Adrenal gland (tissue), 12 donors: ENCODE data around the gene WDR62. TPM values are rescaled to one million over a fixed set of nuclear protein-coding genes. Genes with fewer than 3 reads are reported as not detected.
"Not testable (repeated sequence)": the region's sequence is repeated elsewhere in the genome, so short reads cannot be mapped to it uniquely, and the experiment has no call there.

Source experiments
- DNase-seq, 7 donors: peaks; one replicate each; pipeline ENCODE4 v3.0.0-alpha.2; 2019 to 2020
- H3K27ac ChIP-seq, 5 donors: fragments of 200-600 bp; sonication (generic) in 4 of 5; 1 replicate in 3 of 5; 2 replicates in 2 of 5; pipeline versions ENCODE4 v1.5.1 to v1.8.0; 2016 to 2020; ENCODE audit warnings: mild to moderate bottlenecking in 1 of 5
- H3K27me3 ChIP-seq: fragments of 200-600 bp; 2 replicates; pipeline ENCODE4 v1.8.0; 2021
- H3K36me3 ChIP-seq, 2 donors: fragments of 200-600 bp; replicated peaks in 1 of 2; 1 replicate in 1 of 2; 2 replicates in 1 of 2; pipeline versions ENCODE4 v1.5.1 to v1.8.0; 2018 to 2022
- H3K4me1 ChIP-seq, 2 donors: fragments of 200-600 bp; replicated peaks in 1 of 2; 1 replicate in 1 of 2; 2 replicates in 1 of 2; pipeline versions ENCODE4 v1.5.1 to v1.8.0; 2018 to 2021
- H3K4me3 ChIP-seq, 4 donors: fragments of 200-600 bp; sonication (generic) in 3 of 4; one replicate each; pipeline ENCODE4 v1.5.1; 2016 to 2018
- H3K9me3 ChIP-seq, 3 donors: fragments of 200-600 bp; sonication (generic) in 1 of 3; replicated peaks in 1 of 3; 1 replicate in 2 of 3; 2 replicates in 1 of 3; pipeline versions ENCODE4 v1.5.1 to v1.8.0; 2016 to 2021
- POLR2A ChIP-seq, 2 donors: fragments of 450-650 bp; IDR thresholded peaks; one replicate each; pipeline ENCODE4 v1.6.1; 2017; ENCODE audit warnings: antibody characterized with exemption in 2 of 2, mild to moderate bottlenecking in 2 of 2, moderate library complexity in 1 of 2
- WGBS, 4 donors: extraction: QIAGEN DNeasy Blood & Tissue Kit in 2 of 4; methylation state at CpG; one replicate each; pipeline versions ENCODE4 v1.1.5 to v1.1.7; 2013 to 2017; 5-methylcytosine and 5-hydroxymethylcytosine counted together
- intact Hi-C, 2 donors: fragments of 100-400 bp; cut with DNase I; formaldehyde crosslinking; loops; one replicate each; pipeline versions ENCODE4 v1.14.1 to v1.15.0; 2022 to 2023
- polyA plus RNA-seq, 3 donors: library from polyadenylated mRNA; stranded (reverse); fragments of 200-250 nt in 2 of 3; fragments of 350-450 nt in 1 of 3; fragmentation: Illumina TruSeq in 1 of 3; extraction: RNeasy Lipid Tissue Mini Kit (QIAGEN cat#74804) in 1 of 3; gene quantifications; one replicate each; pipeline ENCODE4 v1.2.3, GENCODE V29; 2013 to 2014
- total RNA-seq, 9 donors: library from RNA; depleted of rRNA in 4 of 9; stranded (reverse); fragments of >200 nt in 4 of 9; fragments of 120-200 nt in 1 of 9; fragmentation: NEBNext Ultra II Directional in 1 of 9; extraction: Animal tissue kit (Norgen Biotek cat#: 25700) in 1 of 9; gene quantifications; one replicate each; pipeline versions ENCODE4 v1.1.0 to v1.2.4, GENCODE V29; 2013 to 2023
- TF ChIP-seq, protein P1 (sequence below), 6 experiments: fragments of 450-650 bp in 4 of 6; fragments of 200-600 bp in 2 of 6; sonication (generic) in 1 of 6; IDR thresholded peaks; 1 replicate in 5 of 6; 2 replicates in 1 of 6; pipeline versions ENCODE4 v1.5.1 to v1.8.0; 2016 to 2021; ENCODE audit warnings: antibody characterized with exemption in 6 of 6, mild to moderate bottlenecking in 2 of 6, moderate library complexity in 1 of 6
- donor health status: healthy with polysubstance abuse.
- donor health status: Bipolar disorder and iron deficiency.
- donor health status: DM: yes; HTN: yes; CAD: no.
- donor health status: DM: no; HTN: no; CAD: no.
- donor health status: DM: no; HTN: no; CAD: no.
- donor health status: DM: yes; HTN: yes; CAD: no.

The WDR62 gene
- total and polyA plus RNA-seq, 12 donors, result 0.12 to 2.0 (median 0.70) TPM; not detected in 1

DNA sequence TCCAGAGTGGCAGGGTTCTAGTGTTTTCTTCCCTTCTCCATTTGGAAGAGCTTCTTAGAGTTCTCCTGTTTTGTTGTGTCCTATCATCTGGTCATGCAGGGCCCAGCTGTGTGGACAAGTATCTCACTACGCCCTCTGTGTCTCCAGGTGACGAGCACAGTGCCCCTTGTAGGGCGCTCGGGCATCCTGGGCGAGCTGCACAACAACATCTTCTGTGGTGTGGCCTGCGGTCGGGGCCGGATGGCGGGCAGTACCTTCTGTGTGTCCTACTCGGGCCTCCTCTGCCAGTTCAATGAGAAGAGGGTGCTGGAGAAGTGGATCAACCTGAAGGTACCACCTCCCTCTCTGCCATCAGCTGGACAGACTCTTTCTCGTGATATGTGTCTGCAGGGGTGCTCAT is 13.0 kb downstream of the WDR62 start:
- Histone ChIP-seq H3K4me1 (peaks cover 0 to 10% of the 10 kb centered on the region in 2 donors), H3K4me3 (no peak overlapping the region), H3K27me3 (no peaks in the 10 kb centered on the region), H3K36me3 (no peaks in the 10 kb centered on the region), H3K9me3 (no peaks in the 10 kb centered on the region), H3K27ac (no peak overlapping the region)
- TF ChIP-seq POLR2A (IDR thresholded peaks at IDR 0.05), result no peak
- TF ChIP-seq, protein P1, sequence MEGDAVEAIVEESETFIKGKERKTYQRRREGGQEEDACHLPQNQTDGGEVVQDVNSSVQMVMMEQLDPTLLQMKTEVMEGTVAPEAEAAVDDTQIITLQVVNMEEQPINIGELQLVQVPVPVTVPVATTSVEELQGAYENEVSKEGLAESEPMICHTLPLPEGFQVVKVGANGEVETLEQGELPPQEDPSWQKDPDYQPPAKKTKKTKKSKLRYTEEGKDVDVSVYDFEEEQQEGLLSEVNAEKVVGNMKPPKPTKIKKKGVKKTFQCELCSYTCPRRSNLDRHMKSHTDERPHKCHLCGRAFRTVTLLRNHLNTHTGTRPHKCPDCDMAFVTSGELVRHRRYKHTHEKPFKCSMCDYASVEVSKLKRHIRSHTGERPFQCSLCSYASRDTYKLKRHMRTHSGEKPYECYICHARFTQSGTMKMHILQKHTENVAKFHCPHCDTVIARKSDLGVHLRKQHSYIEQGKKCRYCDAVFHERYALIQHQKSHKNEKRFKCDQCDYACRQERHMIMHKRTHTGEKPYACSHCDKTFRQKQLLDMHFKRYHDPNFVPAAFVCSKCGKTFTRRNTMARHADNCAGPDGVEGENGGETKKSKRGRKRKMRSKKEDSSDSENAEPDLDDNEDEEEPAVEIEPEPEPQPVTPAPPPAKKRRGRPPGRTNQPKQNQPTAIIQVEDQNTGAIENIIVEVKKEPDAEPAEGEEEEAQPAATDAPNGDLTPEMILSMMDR (IDR thresholded peaks at IDR 0.05), result no peak
- no peak for DNase-seq
- 80 to 99% (median 95%) methylated on average over 5 to 11 of the region's 11 CpGs for WGBS, 4 donors
- intact Hi-C loops, result loop anchor here in 1 of 2 donors (10.0 kb wide), 1 partner anchor 47 kb away; the partner anchor contains the start of genes OVOL3, POLR2I and TBCB

DNA sequence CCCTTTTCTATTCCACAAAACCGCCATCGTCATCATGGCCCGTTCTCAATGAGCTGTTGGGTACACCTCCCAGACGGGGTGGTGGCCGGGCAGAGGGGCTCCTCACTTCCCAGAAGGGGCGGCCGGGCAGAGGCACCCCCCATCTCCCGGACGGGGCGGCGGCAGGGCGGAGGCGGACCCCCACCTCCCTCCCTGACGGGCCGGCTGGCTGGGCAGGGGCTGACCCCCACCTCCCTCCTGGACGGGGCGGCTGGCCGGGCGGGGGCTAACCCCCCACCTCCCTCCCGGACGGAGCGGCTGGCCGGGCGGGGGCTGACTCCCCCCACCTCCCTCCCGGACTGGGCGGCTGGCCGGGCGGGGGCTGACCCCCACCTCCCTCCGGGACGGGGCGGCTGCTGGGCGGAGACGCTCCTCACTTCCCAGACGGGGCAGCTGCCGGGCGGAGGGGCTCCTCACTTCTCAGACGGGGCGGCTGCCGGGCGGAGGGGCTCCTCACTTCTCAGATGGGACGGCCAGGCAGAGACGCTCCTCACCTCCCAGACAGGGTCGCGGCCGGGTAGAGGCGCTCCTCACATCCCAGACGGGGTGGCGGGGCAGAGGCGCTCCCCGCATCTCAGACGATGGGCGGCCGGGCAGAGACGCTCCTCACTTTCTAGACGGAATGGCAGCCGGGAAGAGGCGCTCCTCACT is 14.3 kb downstream of the WDR62 start:
- not testable (repeated sequence) for H3K36me3 ChIP-seq, DNase-seq, H3K4me1 ChIP-seq, H3K9me3 ChIP-seq, H3K4me3 ChIP-seq, H3K27me3 ChIP-seq, H3K27ac ChIP-seq
- 96 to 98% (median 98%) methylated on average over 25 to 48 of the region's 57 CpGs; no CpG with 5 or more reads in 1 of the 4 donors for WGBS, 4 donors
- intact Hi-C loops, result loop anchor here in 1 of 2 donors (10.0 kb wide), 1 partner anchor 46 kb away; the partner anchor contains the start of genes OVOL3, POLR2I and TBCB

- H3K27me3 ChIP-seq, result no peaks in the 10 kb centered on the region
- TF ChIP-seq, protein P1 (IDR thresholded peaks at IDR 0.05), result no peak
- TF ChIP-seq POLR2A (IDR thresholded peaks at IDR 0.05), result no peak
- intact Hi-C loops, result no loop called here
- H3K27ac ChIP-seq, result no peak overlapping the region
- no peak overlapping the region for H3K4me3 ChIP-seq
- H3K4me1 ChIP-seq, result peaks cover 0 to 10% of the 10 kb centered on the region in 2 donors
- no peaks in the 10 kb centered on the region for H3K36me3 ChIP-seq
- no peak for DNase-seq
- WGBS, 4 donors, result 87 to 96% (median 91%) methylated on average over 8 of the region's 8 CpGs
- no peaks in the 10 kb centered on the region for H3K9me3 ChIP-seq
Observed at GRCh38 chr19:36072081-36072480, 17.4 kb downstream of the WDR62 start.

- TF ChIP-seq, protein P1 (IDR thresholded peaks at IDR 0.05), result no peak
- no peak for TF ChIP-seq POLR2A (IDR thresholded peaks at IDR 0.05)
- DNase-seq, result no peak
- intact Hi-C loops, result no loop called here
- WGBS, 4 donors, result 77 to 81% (median 79%) methylated on average over 8 to 10 of the region's 10 CpGs
- no peaks in the 10 kb centered on the region for H3K27me3 ChIP-seq
- H3K4me3 ChIP-seq, result no peak overlapping the region
- peaks cover 0 to 10% of the 10 kb centered on the region in 2 donors for H3K4me1 ChIP-seq
- no peaks in the 10 kb centered on the region for H3K9me3 ChIP-seq
- H3K27ac ChIP-seq, result no peak overlapping the region
- H3K36me3 ChIP-seq, result no peaks in the 10 kb centered on the region
Observed at GRCh38 chr19:36073121-36073876, 18.6 kb downstream of the WDR62 start.
